HG03521 (cell line): ENCODE results near the gene POTEE.
"Not testable (repeated sequence)": the region's sequence is repeated elsewhere in the genome, so short reads cannot be mapped to it uniquely, and the experiment has no call there.

Source experiments
- ATAC-seq: cut with Tn5 transposase; IDR thresholded peaks from one replicate; pipeline ENCODE4 v1.9.1; 2021; ENCODE audit warnings: mild to moderate bottlenecking, moderate library complexity; ENCODE audit not compliant: unreplicated experiment

Gene POTEE

GRCh38 chr2:131209030-131209772, at the start of gene POTEE:
Gene POTEE, plus strand, starts transcription at chr2:131209536. Its CDS starts 8,867 bp downstream, at chr2:131218403.
- ATAC-seq = not testable (repeated sequence)

- not testable (repeated sequence) for ATAC-seq
These were observed 43.8 kb upstream of the POTEE start for GRCh38 chr2:131165562-131165961.

GRCh38 chr2:131168538-131168937, 40.8 kb upstream of the POTEE start:
- ATAC-seq = no peak

GRCh38 chr2:131178050-131178449, 31.3 kb upstream of the POTEE start:
- not testable (repeated sequence) for ATAC-seq

- ATAC-seq = not testable (repeated sequence)
These were observed 30.5 kb upstream of the POTEE start for GRCh38 chr2:131178721-131179418.

- not testable (repeated sequence) for ATAC-seq
These were observed 27.9 kb upstream of the POTEE start for GRCh38 chr2:131181451-131181850.

- not testable (repeated sequence) for ATAC-seq
These were observed 15.9 kb upstream of the POTEE start for GRCh38 chr2:131193421-131193820.

GRCh38 chr2:131196186-131196585, 13.2 kb upstream of the POTEE start:
- not testable (repeated sequence) for ATAC-seq

- no peak for ATAC-seq
These were observed 8.2 kb upstream of the POTEE start for GRCh38 chr2:131201098-131201497.

- ATAC-seq = not testable (repeated sequence)
These were observed 1.5 kb upstream of the POTEE start for GRCh38 chr2:131207839-131208238.

- ATAC-seq = not testable (repeated sequence)
These were observed 403 bp downstream of the POTEE start for GRCh38 chr2:131209773-131210104.

GRCh38 chr2:131210434-131211211, 1.3 kb downstream of the POTEE start:
- ATAC-seq = not testable (repeated sequence)

GRCh38 chr2:131217238-131217986, 8.1 kb downstream of the POTEE start:
- not testable (repeated sequence) for ATAC-seq

GRCh38 chr2:131235543-131236449, 26.5 kb downstream of the POTEE start:
- ATAC-seq = not testable (repeated sequence)
